ENCODE data around the gene NEDD9. TPM values are rescaled to one million over a fixed set of nuclear protein-coding genes. Genes with fewer than 3 reads are reported as not detected.

The NEDD9 gene
- total and polyA plus RNA-seq, 2 experiments from 2014 or later: 4.4 to 13.0 TPM

- TF ChIP-seq ETS1 (IDR thresholded peaks at IDR 0.05) (no peak), EZH2phosphoT487 (IDR thresholded peaks at IDR 0.05; ENCODE audit: unreplicated experiment) (no peak), CTCF (conservative IDR thresholded peaks at IDR 0.05; ENCODE audit: low read depth in 2 of 2) (no peak), ZNF331 (CRISPR knock-in tag; IDR thresholded peaks at IDR 0.05; ENCODE audit: low read depth) (no peak), STAT1 (IDR thresholded peaks at IDR 0.05; ENCODE audit: unreplicated experiment) (no peak), EZH2 (IDR thresholded peaks at IDR 0.05; ENCODE audit: low read depth, unreplicated experiment) (no peak), JUNB (IDR thresholded peaks at IDR 0.05; ENCODE audit: unreplicated experiment) (no peak), NANOG (IDR thresholded peaks at IDR 0.05; ENCODE audit: borderline replicate concordance) (no peak)
These were observed 41.7 kb downstream of the NEDD9 start (continued) for GRCh38 chr6:11190625-11191245.

GRCh38 chr6:11189865-11190624 is 42.4 kb downstream of the NEDD9 start:
- Mint-ChIP-seq H3K4me1 (peaks cover 24% of the 10 kb centered on the region), H3K36me3 (ENCODE audit: low read depth) (peaks cover 49% of the 10 kb centered on the region), H3K27me3 (ENCODE audit: insufficient read depth, low read depth, poor library complexity) (peaks cover 1% of the 10 kb centered on the region), H3K27ac (no peak overlapping the region), H3K4me3 (no peak overlapping the region), H3K9me3 (peaks cover 3% of the 10 kb centered on the region; the same call in 2 of the 3 replicates)
- Histone ChIP-seq H2AFZ (no peak overlapping the region), H3K27me3 (ENCODE audit: insufficient read depth) (no peaks in the 10 kb centered on the region), H3K79me2 (replicated peaks; ENCODE audit: insufficient read depth) (no peaks in the 10 kb centered on the region), H3K36me3 (ENCODE audit: insufficient read depth) (peaks cover 8% of the 10 kb centered on the region; the same call in 1 of the 2 replicates), H3K4me1 (ENCODE audit: insufficient read depth) (peaks cover 13% of the 10 kb centered on the region), H3K9me2 (ENCODE audit: insufficient read depth) (peaks cover 5% of the 10 kb centered on the region; the same call in 1 of the 2 replicates), H3K4me3 (no peak overlapping the region), H3K4me2 (no peak overlapping the region), H3F3A (replicated peaks; ENCODE audit: low read depth) (no peaks in the 10 kb centered on the region), H4K20me1 (replicated peaks; ENCODE audit: insufficient read depth) (no peaks in the 10 kb centered on the region), H3K27ac (ENCODE audit: low read depth) (no peak overlapping the region)
- DNase-seq (ENCODE audit: low spot score) (no peak), ATAC-seq (no peak)
- TF ChIP-seq EZH2phosphoT487 (IDR thresholded peaks at IDR 0.05; ENCODE audit: unreplicated experiment): no peak
- no peak for TF ChIP-seq EZH2 (IDR thresholded peaks at IDR 0.05; ENCODE audit: low read depth, unreplicated experiment)
- TF ChIP-seq CREB1 (CRISPR knock-in tag; IDR thresholded peaks at IDR 0.05; ENCODE audit: low read depth): no peak
- TF ChIP-seq ZNF462 (CRISPR knock-in tag; IDR thresholded peaks at IDR 0.05): no peak
- no peak for TF ChIP-seq ZNF331 (CRISPR knock-in tag; IDR thresholded peaks at IDR 0.05; ENCODE audit: low read depth)
- TF ChIP-seq ZNF114 (CRISPR knock-in tag; IDR thresholded peaks at IDR 0.05): no peak
- TF ChIP-seq POLR2AphosphoS5 (IDR thresholded peaks at IDR 0.05; ENCODE audit: low read depth): no peak
- no peak for TF ChIP-seq STAT1 (IDR thresholded peaks at IDR 0.05; ENCODE audit: unreplicated experiment)
- no peak for TF ChIP-seq JUNB (IDR thresholded peaks at IDR 0.05; ENCODE audit: unreplicated experiment)

Data from GM23338 (cell line).